SK-N-SH (cell line): Measurements from ENCODE around the gene GPER1. TPM values are rescaled to one million over a fixed set of nuclear protein-coding genes. Genes with fewer than 3 reads are reported as not detected.

Experiments used
- CTCF ChIA-PET: fragments of 300-600, 350-600 bp; formaldehyde crosslinking; extraction: SDS; loops from one replicate; lab custom pipeline; 2021; lab: Yijun Ruan, JAX
- POLR2A ChIA-PET: fragments of 350-600 bp; sonication (Branson Sonifier 250); formaldehyde crosslinking; extraction: SDS; loops from one replicate; lab custom pipeline; 2020; ENCODE audit warnings: antibody characterized with exemption, inconsistent platforms; lab: Yijun Ruan, JAX
- DNase-seq: peaks from one replicate; pipeline ENCODE4 v3.0.0; 2012
- H2AFZ ChIP-seq: fragments of 200-600 bp; sonication (generic); 2 replicates; pipeline ENCODE4 v1.8.1; 2016; ENCODE audit warnings: antibody characterized with exemption, mild to moderate bottlenecking, low read depth
- H3F3A ChIP-seq: fragments of 200-600 bp; sonication (generic); replicated peaks from 2 replicates; pipeline ENCODE3; 2016; ENCODE audit warnings: antibody characterized with exemption, mild to moderate bottlenecking; ENCODE audit not compliant: insufficient read depth
- H3K27ac ChIP-seq, 2 experiments: fragments of 200-500 bp in 1 of 2; fragments of 200-600 bp in 1 of 2; sonication (Bioruptor generic) in 1 of 2; sonication (generic), shearing (Covaris generic) in 1 of 2; 2 replicates each; pipeline versions ENCODE4 v1.5.1 to v1.6.1; 2014 to 2016; ENCODE audit warnings: low read depth in 2 of 2, inconsistent platforms in 1 of 2, low read length in 1 of 2, mild to moderate bottlenecking in 1 of 2, mixed read lengths in 1 of 2
- H3K27me3 ChIP-seq: fragments of 200-600 bp; sonication (generic), shearing (Covaris generic); 2 replicates; pipeline ENCODE4 v1.6.1; 2016; ENCODE audit warnings: mixed run types; ENCODE audit not compliant: insufficient read depth
- H3K36me3 ChIP-seq, 2 experiments: fragments of 200-500 bp in 1 of 2; fragments of 200-600 bp in 1 of 2; sonication (Bioruptor generic) in 1 of 2; sonication (generic) in 1 of 2; replicated peaks in 1 of 2; 2 replicates each; pipeline versions ENCODE3 to v1.5.1; 2014 to 2016; ENCODE audit warnings: low read length in 1 of 2, mild to moderate bottlenecking in 1 of 2; ENCODE audit not compliant: insufficient read depth in 2 of 2, control insufficient read depth in 1 of 2
- H3K4me1 ChIP-seq, 2 experiments: fragments of 200-500 bp in 1 of 2; fragments of 200-600 bp in 1 of 2; sonication (Bioruptor generic) in 1 of 2; sonication (generic), shearing (Covaris generic) in 1 of 2; 2 replicates each; pipeline versions ENCODE4 v1.5.1 to v1.6.1; 2014 to 2016; ENCODE audit warnings: low read depth in 1 of 2, low read length in 1 of 2, mixed run types in 1 of 2; ENCODE audit not compliant: insufficient read depth in 2 of 2, control insufficient read depth in 1 of 2
- H3K4me2 ChIP-seq: fragments of 200-600 bp; sonication (generic), shearing (Covaris generic); 2 replicates; pipeline ENCODE4 v1.6.1; 2017; ENCODE audit warnings: mixed run types
- H3K4me3 ChIP-seq, 2 experiments: fragments of 200-500 bp in 1 of 2; fragments of 200-600 bp in 1 of 2; sonication (Bioruptor generic) in 1 of 2; sonication (generic), shearing (Covaris generic) in 1 of 2; 2 replicates each; pipeline versions ENCODE4 v1.5.1 to v1.8.1; 2014 to 2016; ENCODE audit warnings: low read depth in 2 of 2, inconsistent platforms in 1 of 2, low read length in 1 of 2, mild to moderate bottlenecking in 1 of 2, mixed read lengths in 1 of 2, moderate library complexity in 1 of 2
- H3K79me2 ChIP-seq: fragments of 200-600 bp; sonication (generic); 2 replicates; pipeline ENCODE4 v1.8.1; 2017; ENCODE audit warnings: mild to moderate bottlenecking; ENCODE audit not compliant: insufficient read depth
- H3K9ac ChIP-seq: fragments of 200-600 bp; sonication (generic); 2 replicates; pipeline ENCODE4 v1.6.1; 2017; ENCODE audit warnings: mixed run types
- H3K9me2 ChIP-seq: fragments of 200-600 bp; sonication (generic); 2 replicates; pipeline ENCODE4 v1.6.1; 2017; ENCODE audit warnings: mixed run types
- H3K9me3 ChIP-seq: fragments of 200-600 bp; sonication (generic); 2 replicates; pipeline ENCODE4 v1.6.1; 2017; ENCODE audit warnings: mixed run types, mild to moderate bottlenecking, moderate library complexity
- H4K20me1 ChIP-seq: fragments of 200-600 bp; sonication (generic); 2 replicates; pipeline ENCODE4 v1.6.1; 2017; ENCODE audit warnings: mild to moderate bottlenecking, mixed run types; ENCODE audit not compliant: insufficient read depth
- EP300 ChIP-seq, 2 experiments: IDR thresholded peaks; 2 replicates each; pipeline versions ENCODE4 v1.4.0 to v1.6.1; 2012; ENCODE audit warnings: borderline replicate concordance in 1 of 2, low read depth in 1 of 2, low read length in 1 of 2
- FOXM1 ChIP-seq: IDR thresholded peaks from 2 replicates; pipeline ENCODE4 v1.4.0; 2012; ENCODE audit warnings: low read depth, mild to moderate bottlenecking
- IRF3 ChIP-seq: fragments of 150-350 bp; IDR thresholded peaks from 2 replicates; pipeline ENCODE4 v1.6.1; 2016; ENCODE audit warnings: mild to moderate bottlenecking, low read depth, low read length
- JUND ChIP-seq: IDR thresholded peaks from 2 replicates; pipeline ENCODE4 v1.4.0; 2012
- NFIC ChIP-seq: IDR thresholded peaks from 2 replicates; pipeline ENCODE4 v1.4.0; 2012; ENCODE audit warnings: borderline replicate concordance
- PBX3 ChIP-seq: IDR thresholded peaks from 2 replicates; pipeline ENCODE4; 2012
- POLR2AphosphoS5 ChIP-seq: IDR thresholded peaks from 2 replicates; pipeline ENCODE4 v1.6.1; 2012; ENCODE audit warnings: low read depth, low read length
- RAD21 ChIP-seq: IDR thresholded peaks from 2 replicates; pipeline ENCODE4 v1.6.1; 2012; ENCODE audit warnings: mild to moderate bottlenecking, low read length
- REST ChIP-seq: IDR thresholded peaks from 2 replicates; pipeline ENCODE4 v1.6.1; 2012; ENCODE audit warnings: mild to moderate bottlenecking, low read depth, low read length, moderate library complexity
- RXRA ChIP-seq: IDR thresholded peaks from 2 replicates; pipeline ENCODE4 v1.4.0; 2012; ENCODE audit warnings: low read depth, mild to moderate bottlenecking, borderline replicate concordance
- SIN3A ChIP-seq: IDR thresholded peaks from 2 replicates; pipeline ENCODE4 v1.6.1; 2012; ENCODE audit warnings: low read depth, mild to moderate bottlenecking, low read length, moderate library complexity, borderline replicate concordance
- SMC3 ChIP-seq: IDR thresholded peaks from 2 replicates; pipeline ENCODE4 v1.6.1; 2012; ENCODE audit warnings: low read depth, low read length, improper control_type of control experiment
- TEAD4 ChIP-seq: IDR thresholded peaks from 2 replicates; pipeline ENCODE4 v1.4.0; 2012; ENCODE audit warnings: mild to moderate bottlenecking, borderline replicate concordance; ENCODE audit not compliant: insufficient read depth
- ZBTB33 ChIP-seq: IDR thresholded peaks from 2 replicates; pipeline ENCODE4 v1.4.0; 2012; ENCODE audit warnings: low read depth, borderline replicate concordance
- WGBS: methylation state at CpG from one replicate; pipeline ENCODE4 v1.1.6; 2017; ENCODE audit warnings: low lambda C conversion rate; 5-methylcytosine and 5-hydroxymethylcytosine counted together
- polyA plus RNA-seq, 3 experiments: library from polyadenylated mRNA; depleted of rRNA; stranded (reverse); fragments of >200 nt; gene quantifications; 2 replicates each; pipeline ENCODE4 v1.2.3, GENCODE V29; 2012

Gene GPER1
- polyA plus RNA-seq, 1 of the 3 experiments (the other 2 are of a cell fraction), result 6.4 TPM

GRCh38 chr7:1066242-1066588, 21.7 kb upstream of the GPER1 start:
- no peak overlapping the region for H3K4me2 ChIP-seq
- H4K20me1 ChIP-seq, result peaks cover 25% of the 10 kb centered on the region
- H3K9me3 ChIP-seq, result no peaks in the 10 kb centered on the region
- ChIA-PET POLR2A (interaction anchor here (0.6 to 1.3 kb wide), 4 partner anchors 20 to 84 kb away, joined by 3 to 9 read pairs (median 4); a partner anchor contains a TSS), CTCF (interaction anchor here (0.6 to 27.8 kb wide), 48 partner anchors 9 to 248 kb away, joined by 3 to 756 read pairs (median 8); partner anchors contain the start of genes COX19, CYP2W1, GPER1 and GPR146)
- no peaks in the 10 kb centered on the region for H3K36me3 ChIP-seq
- H3K79me2 ChIP-seq, result no peaks in the 10 kb centered on the region; the same call in 1 of the 2 replicates
- peaks cover 0 to 9% of the 10 kb centered on the region in 2 experiments; a peak in 1 of 4 replicates for H3K4me1 ChIP-seq
- no peak overlapping the region for H3K27ac ChIP-seq
- H3K9ac ChIP-seq, result no peak overlapping the region
- H2AFZ ChIP-seq, result no peak overlapping the region
- peaks cover 8% of the 10 kb centered on the region for H3F3A ChIP-seq
- H3K27me3 ChIP-seq, result no peaks in the 10 kb centered on the region
- H3K9me2 ChIP-seq, result no peaks in the 10 kb centered on the region
- 81% methylated on average over 20 of the region's 21 CpGs for WGBS
- DNase-seq, result no peak
- no peak overlapping the region for H3K4me3 ChIP-seq
- TF ChIP-seq SMC3 (no peak), RAD21 (no peak), JUND (no peak), IRF3 (no peak), TEAD4 (no peak), SIN3A (no peak), PBX3 (no peak), REST (no peak), NFIC (no peak), ZBTB33 (no peak), POLR2AphosphoS5 (no peak), FOXM1 (no peak), RXRA (no peak), EP300 (IDR thresholded peaks at IDR 0.05; ENCODE audit: borderline replicate concordance in 1 of 2, low read depth in 1 of 2, low read length in 1 of 2) (no peak)
